GM18520 (cell line): ENCODE measurements around the gene ST3GAL5.

ENCODE experiments used
- ATAC-seq: cut with Tn5 transposase; IDR thresholded peaks from one replicate; pipeline ENCODE4 v1.9.1; 2021; ENCODE audit not compliant: unreplicated experiment

The ST3GAL5 gene

GRCh38 chr2:85917887-85918795 is 29.4 kb upstream of the ST3GAL5 start:
- ATAC-seq = no peak

DNA sequence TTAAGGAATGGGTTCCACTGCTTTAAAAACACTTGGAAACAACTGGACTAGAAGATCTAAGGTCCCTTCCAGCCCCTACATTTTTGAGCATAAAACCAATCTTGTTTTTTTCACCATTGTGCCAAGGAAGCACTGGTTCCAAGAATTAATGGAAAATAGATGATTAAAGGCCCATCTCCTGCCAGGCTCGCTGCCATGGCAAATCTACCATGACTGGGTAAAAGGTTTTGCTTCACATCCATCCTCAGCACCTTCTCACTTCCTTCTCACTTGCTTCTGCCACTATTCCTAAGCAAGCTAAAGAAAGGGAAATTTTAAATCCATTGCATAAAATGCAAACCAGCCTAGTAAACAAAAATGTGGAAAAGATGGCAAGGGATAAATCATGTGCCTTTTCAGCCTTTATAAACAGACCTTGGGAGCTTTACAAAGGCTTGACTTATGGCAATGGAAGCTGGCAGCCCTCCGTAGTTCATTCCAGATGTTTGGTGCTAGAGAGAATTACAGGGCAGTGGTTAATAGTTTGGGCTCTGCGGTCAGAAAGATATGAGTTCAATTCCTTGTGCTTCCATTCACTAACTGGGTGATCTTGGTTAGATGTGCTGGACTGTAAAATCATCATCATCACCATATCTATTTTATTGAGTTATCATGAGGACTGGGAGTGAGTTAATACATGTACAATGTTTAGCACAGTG is 27.0 kb upstream of the ST3GAL5 start:
- no peak for ATAC-seq

DNA sequence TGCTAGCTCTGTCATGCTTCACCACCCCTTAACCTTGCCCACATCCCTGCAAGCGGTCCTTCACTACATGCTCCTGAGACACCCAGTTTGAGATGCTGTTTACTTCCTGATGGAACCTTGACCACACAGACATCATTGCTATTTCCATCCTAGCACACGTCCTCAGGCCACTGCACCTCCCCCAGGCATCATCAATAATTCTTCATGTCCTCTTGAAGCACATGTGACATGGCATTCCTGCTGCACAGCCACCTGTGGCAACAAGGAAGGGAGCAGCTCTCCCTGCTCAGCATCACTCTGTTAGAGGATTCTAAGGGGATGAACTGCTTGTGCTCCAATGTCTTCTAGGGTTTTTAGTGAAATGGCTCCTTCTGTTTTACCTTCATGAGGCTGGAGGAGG is 26.1 kb upstream of the ST3GAL5 start:
- ATAC-seq = no peak

DNA sequence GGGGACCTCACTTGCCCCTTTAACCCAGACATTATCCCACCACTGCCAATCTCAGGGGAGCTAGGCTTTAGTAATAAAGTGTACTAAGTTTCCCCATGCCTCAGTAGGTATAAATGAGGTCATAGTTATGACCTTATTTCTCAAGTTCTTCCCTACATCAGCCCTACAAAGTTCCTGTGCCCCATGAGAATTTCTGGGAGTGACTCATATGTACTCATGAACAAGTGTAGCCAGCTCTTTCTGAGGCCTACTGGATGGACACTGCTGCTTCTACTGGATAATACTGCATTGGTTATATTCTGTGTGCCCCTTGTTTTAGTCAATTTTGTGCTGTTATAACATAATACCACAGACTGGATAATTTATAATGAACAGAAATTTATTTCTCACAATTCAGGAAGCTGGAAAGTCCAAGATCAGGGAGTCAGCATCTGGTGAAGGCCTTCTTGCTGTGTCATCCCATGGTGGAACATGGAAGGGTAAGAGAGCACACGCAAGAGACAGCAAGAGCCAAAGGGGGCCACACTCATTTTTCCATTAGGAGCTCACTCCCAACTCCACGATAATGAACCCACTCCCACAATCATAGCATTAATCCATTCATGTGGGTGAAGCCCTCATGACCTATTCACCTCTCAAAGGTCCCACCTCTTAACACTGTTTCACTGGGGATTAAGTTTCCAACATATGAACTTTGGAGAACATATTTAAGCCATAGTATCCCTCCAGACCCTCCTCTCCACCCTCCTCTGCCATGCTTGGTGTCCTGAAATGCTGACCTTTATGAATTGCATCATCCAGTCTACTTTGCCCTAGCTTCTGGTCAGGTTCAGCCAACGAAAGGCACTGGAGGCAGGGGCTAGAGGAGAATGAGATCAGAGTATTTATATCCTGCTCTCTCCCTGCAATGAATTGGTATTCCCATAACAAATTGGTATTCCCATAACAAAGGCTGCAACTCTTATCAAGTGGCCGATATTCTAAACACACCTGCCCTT is 25.4 kb upstream of the ST3GAL5 start:
- no peak for ATAC-seq

- ATAC-seq = no peak
Measured at GRCh38 chr2:85911814-85912692, 23.3 kb upstream of the ST3GAL5 start.

DNA sequence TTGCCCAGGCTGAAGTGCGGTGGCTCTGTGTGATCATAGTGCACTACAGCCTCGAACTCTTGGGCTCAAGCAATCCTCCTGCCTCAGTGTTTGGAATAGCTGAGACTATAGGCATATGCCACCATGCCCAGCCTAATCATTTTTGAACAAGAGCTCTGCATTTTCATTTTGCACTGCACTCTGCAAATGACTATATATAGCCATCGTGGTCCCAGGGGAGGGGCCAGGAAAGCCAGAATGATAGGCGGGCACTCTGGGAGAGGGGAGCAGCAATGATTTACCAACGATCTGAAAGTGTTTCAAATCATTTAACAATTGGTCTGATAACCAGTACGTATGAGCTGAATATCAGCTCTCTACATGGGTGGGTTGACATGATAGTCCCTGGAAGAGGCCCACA is 22.3 kb upstream of the ST3GAL5 start:
- no peak for ATAC-seq

DNA sequence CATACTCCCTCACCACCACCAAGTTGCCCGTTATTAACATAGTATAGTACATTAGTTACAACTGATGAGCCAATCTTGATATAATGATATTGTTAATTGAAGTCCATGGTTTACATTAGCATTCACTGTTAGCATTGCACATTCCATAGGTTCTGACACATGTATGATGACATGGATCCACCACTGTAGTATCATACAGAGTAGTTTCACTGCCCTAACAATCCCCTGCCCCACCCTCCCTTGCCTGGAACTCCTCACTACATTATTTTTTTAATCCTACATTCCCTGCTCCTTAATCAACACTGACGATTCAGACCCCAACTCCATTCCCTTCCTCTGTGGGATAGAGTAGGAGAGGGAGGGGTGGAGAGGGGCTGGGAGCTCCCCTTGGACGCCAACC is 20.2 kb upstream of the ST3GAL5 start:
- ATAC-seq = no peak

GRCh38 chr2:85908506-85908905 is 19.7 kb upstream of the ST3GAL5 start:
- ATAC-seq = no peak

- no peak for ATAC-seq
Measured at GRCh38 chr2:85907671-85908157, 18.9 kb upstream of the ST3GAL5 start.

- no peak for ATAC-seq
Measured at GRCh38 chr2:85906748-85907147, 18.0 kb upstream of the ST3GAL5 start.

- no peak for ATAC-seq
Measured at GRCh38 chr2:85905891-85906290, 17.1 kb upstream of the ST3GAL5 start.

GRCh38 chr2:85905187-85905666 is 16.4 kb upstream of the ST3GAL5 start:
- no peak for ATAC-seq

DNA sequence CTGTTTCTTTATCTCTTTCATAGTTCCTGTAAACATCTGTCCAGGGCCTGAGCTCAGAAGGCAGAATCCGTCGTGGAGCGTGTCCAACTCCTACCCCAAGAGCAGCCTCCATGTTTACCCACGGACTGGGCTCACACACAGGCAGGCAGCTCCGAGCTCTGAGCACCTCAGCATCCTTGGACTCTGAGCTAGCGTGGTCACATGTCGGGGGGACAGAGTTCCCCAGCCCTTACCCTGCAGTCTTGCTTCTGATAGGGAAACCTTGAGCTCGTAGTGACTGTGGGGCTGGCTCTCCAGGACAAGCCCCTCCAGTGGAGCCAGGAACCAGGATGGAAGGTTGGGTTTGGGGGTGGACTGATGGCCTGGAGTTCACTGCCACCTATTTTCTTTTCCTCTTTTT is 15.1 kb upstream of the ST3GAL5 start:
- ATAC-seq = no peak

- no peak for ATAC-seq
Measured at GRCh38 chr2:85902496-85902895, 13.7 kb upstream of the ST3GAL5 start.

- ATAC-seq = no peak
Measured at GRCh38 chr2:85901155-85901554, 12.4 kb upstream of the ST3GAL5 start.

GRCh38 chr2:85900366-85900765 is 11.6 kb upstream of the ST3GAL5 start:
- no peak for ATAC-seq

- ATAC-seq = no peak
Measured at GRCh38 chr2:85899849-85900248, 11.1 kb upstream of the ST3GAL5 start.

DNA sequence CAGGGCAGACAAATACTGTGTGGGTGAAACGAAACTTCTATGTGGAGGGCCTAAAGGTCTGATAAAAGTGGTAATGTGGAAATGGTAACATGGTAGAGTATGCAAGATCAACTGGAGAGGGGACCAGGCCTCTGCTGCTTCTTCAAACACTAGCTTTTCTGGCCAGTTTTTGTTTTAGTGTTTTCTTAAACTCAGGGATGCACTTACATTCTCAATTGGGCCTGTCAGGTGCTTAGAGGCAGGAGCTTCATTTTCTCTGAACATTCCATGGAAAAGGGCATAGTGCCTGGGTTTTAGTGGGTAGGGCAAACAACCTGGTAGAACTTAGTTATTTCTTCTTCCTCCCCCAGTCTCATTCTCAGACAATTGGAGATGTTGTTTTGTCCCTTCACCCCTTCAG is 10.5 kb upstream of the ST3GAL5 start:
- no peak for ATAC-seq

GRCh38 chr2:85898881-85899280 is 10.1 kb upstream of the ST3GAL5 start:
- no peak for ATAC-seq
